Peyer's patch (tissue), 4 donors: ENCODE data around the gene LHX3.

Experiments used
- POLR2A ChIP-seq, 2 donors: fragments of 450-650 bp; IDR thresholded peaks; one replicate each; pipeline ENCODE4 v1.5.1; 2017; ENCODE audit warnings: antibody characterized with exemption in 2 of 2, mild to moderate bottlenecking in 2 of 2, moderate library complexity in 2 of 2
- TF ChIP-seq, protein P1 (sequence below), 6 experiments: fragments of 450-650 bp in 4 of 6; fragments of 200-600 bp in 2 of 6; sonication (generic) in 1 of 6; IDR thresholded peaks; one replicate each; pipeline ENCODE4 v1.5.1; 2017 to 2019; ENCODE audit warnings: antibody characterized with exemption in 6 of 6, mild to moderate bottlenecking in 3 of 6, moderate library complexity in 1 of 6

GRCh38 chr9:136247551-136247916 lies 42.6 kb upstream of the LHX3 start:
- TF ChIP-seq POLR2A (IDR thresholded peaks at IDR 0.05) = no peak
- TF ChIP-seq, protein P1, sequence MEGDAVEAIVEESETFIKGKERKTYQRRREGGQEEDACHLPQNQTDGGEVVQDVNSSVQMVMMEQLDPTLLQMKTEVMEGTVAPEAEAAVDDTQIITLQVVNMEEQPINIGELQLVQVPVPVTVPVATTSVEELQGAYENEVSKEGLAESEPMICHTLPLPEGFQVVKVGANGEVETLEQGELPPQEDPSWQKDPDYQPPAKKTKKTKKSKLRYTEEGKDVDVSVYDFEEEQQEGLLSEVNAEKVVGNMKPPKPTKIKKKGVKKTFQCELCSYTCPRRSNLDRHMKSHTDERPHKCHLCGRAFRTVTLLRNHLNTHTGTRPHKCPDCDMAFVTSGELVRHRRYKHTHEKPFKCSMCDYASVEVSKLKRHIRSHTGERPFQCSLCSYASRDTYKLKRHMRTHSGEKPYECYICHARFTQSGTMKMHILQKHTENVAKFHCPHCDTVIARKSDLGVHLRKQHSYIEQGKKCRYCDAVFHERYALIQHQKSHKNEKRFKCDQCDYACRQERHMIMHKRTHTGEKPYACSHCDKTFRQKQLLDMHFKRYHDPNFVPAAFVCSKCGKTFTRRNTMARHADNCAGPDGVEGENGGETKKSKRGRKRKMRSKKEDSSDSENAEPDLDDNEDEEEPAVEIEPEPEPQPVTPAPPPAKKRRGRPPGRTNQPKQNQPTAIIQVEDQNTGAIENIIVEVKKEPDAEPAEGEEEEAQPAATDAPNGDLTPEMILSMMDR (IDR thresholded peaks at IDR 0.05) = no peak
